Dendritic cell treated with granulocyte-macrophage colony-stimulating factor and Interleukin-4, amounts not matched to agents 40 ng/mL and 50 ng/mL, for 4 days (primary cell): ENCODE measurements around the gene STIM1.

Experiments
- H3K27ac Mint-ChIP-seq: one replicate; pipeline ENCODE4 v1.8.0; 2022; ENCODE audit warnings: mild to moderate bottlenecking, mixed read lengths
- H3K27me3 Mint-ChIP-seq: one replicate; pipeline ENCODE4 v1.8.0; 2022; ENCODE audit warnings: mild to moderate bottlenecking, mixed read lengths
- H3K36me3 Mint-ChIP-seq: one replicate; pipeline ENCODE4 v1.8.0; 2022; ENCODE audit warnings: low read depth, mixed read lengths
- H3K4me1 Mint-ChIP-seq: one replicate; pipeline ENCODE4 v1.8.0; 2022; ENCODE audit warnings: low read depth, mixed read lengths
- H3K4me3 Mint-ChIP-seq: one replicate; pipeline ENCODE4 v1.8.0; 2022; ENCODE audit warnings: mild to moderate bottlenecking, moderate library complexity, mixed read lengths
- H3K9me3 Mint-ChIP-seq: one replicate; pipeline ENCODE4 v1.8.0; 2022; ENCODE audit warnings: mixed read lengths
- intact Hi-C: fragments of 100-400 bp; cut with micrococcal nuclease; formaldehyde crosslinking; loops from one replicate; pipeline ENCODE4 v1.15.0; 2022

STIM1 gene

DNA sequence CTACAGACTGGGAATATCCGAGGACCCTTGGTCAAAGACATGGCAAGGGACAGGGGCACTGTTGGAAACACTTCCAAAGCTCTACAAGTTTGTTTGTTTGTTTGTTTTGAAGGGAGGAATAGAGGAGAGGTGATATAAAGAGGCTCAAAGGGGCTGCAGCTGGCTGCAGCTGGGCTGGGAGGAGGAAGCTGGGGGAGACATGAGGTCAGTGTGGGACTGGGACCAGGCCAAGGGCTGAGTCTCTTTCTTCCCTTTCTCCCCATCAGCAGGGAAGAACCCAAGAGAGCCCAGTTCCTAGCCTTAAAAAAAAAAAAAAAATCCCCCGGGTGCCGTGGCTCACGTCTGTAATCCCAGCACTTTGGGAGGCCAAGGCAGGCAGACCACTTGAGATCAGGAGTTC lies 19.7 kb upstream of the STIM1 start:
- peaks cover 95% of the 10 kb centered on the region for H3K36me3 Mint-ChIP-seq
- H3K4me1 Mint-ChIP-seq: peaks cover 93% of the 10 kb centered on the region
- no peaks in the 10 kb centered on the region for H3K9me3 Mint-ChIP-seq
- intact Hi-C loops: no loop called here
- H3K4me3 Mint-ChIP-seq: peak overlapping the region; percentile 66
- H3K27me3 Mint-ChIP-seq: no peaks in the 10 kb centered on the region
- H3K27ac Mint-ChIP-seq: peak overlapping the region; percentile 100

GRCh38 chr11:3836903-3837302 lies 18.6 kb upstream of the STIM1 start:
- peak overlapping the region; percentile 91 for H3K4me3 Mint-ChIP-seq
- peaks cover 82% of the 10 kb centered on the region for H3K4me1 Mint-ChIP-seq
- intact Hi-C loops: no loop called here
- H3K27ac Mint-ChIP-seq: peak overlapping the region; percentile 100
- H3K9me3 Mint-ChIP-seq: no peaks in the 10 kb centered on the region
- no peaks in the 10 kb centered on the region for H3K27me3 Mint-ChIP-seq
- peaks cover 84% of the 10 kb centered on the region for H3K36me3 Mint-ChIP-seq

- Mint-ChIP-seq H3K4me1 (peaks cover 73% of the 10 kb centered on the region), H3K27ac (peak overlapping the region; percentile 100), H3K4me3 (peak overlapping the region; percentile 91), H3K9me3 (no peaks in the 10 kb centered on the region), H3K27me3 (no peaks in the 10 kb centered on the region), H3K36me3 (peaks cover 75% of the 10 kb centered on the region)
- intact Hi-C loops: no loop called here
These were observed 17.7 kb upstream of the STIM1 start for GRCh38 chr11:3837793-3838192.

DNA sequence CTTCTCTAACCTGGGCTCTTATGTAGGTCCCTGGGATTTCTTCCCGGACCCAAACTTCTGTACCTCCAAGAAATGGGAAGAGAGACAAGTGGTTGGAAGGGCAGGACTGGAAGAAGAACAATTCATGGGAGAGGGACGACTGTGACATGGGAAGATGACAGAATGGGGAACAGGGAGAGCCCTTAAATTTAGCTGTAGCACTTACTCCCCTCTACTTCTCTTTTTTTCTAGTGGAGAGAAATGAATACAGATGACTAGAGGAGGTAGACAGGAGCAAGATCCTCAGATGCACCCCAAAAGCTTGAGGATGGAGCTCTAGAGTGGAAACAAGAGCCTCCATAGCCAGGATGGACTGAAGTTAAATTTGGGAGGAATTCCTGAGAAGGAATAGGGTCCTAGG lies 17.0 kb upstream of the STIM1 start:
- Mint-ChIP-seq H3K4me1 (peaks cover 66% of the 10 kb centered on the region), H3K9me3 (no peaks in the 10 kb centered on the region), H3K27ac (peak overlapping the region; percentile 100), H3K4me3 (peak overlapping the region; percentile 91), H3K27me3 (no peaks in the 10 kb centered on the region), H3K36me3 (peaks cover 68% of the 10 kb centered on the region)
- intact Hi-C loops: no loop called here

GRCh38 chr11:3840004-3840869 lies 15.2 kb upstream of the STIM1 start:
- no peaks in the 10 kb centered on the region for H3K27me3 Mint-ChIP-seq
- H3K27ac Mint-ChIP-seq: peak overlapping the region; percentile 100
- H3K4me1 Mint-ChIP-seq: peaks cover 55% of the 10 kb centered on the region
- H3K36me3 Mint-ChIP-seq: peaks cover 51% of the 10 kb centered on the region
- no peaks in the 10 kb centered on the region for H3K9me3 Mint-ChIP-seq
- intact Hi-C loops: loop anchor here (2.0 kb wide), 2 partner anchors 15 kb away; partner anchors contain the start of gene STIM1
- H3K4me3 Mint-ChIP-seq: peak overlapping the region; percentile 91

DNA sequence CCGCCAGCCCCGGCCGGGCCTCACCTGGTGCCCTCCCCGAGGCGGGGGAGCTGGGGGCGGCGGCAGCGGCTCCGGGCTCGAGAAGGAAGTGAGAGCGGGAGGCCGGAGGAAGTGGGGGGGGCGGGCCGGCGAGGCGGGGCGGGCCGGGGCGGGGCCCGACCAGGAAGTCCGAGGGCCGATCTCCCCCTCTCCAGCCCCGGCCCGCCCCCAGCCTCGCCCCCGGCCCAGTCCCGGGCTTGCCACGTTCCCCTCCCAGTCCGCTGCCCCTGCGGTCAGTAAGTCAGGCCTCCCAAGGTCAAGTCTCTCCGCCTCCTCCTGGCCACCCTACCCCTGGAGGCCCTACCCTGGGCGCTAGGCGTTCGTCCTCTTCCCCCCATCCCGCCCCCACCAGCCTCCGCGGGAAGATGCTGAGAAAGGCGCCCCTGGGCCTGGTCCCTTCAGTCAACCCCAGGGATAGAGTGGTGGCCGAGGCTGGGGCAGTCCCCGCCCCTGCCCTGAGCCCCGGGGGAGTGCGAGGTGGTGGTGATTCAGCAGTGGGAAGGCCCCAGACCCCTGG lies 14.5 kb upstream of the STIM1 start, which contains the start of gene RHOG:
RHOG (minus strand) TSS at position 90 of the 556 bp plus-strand sequence. CDS start 12,821 bp downstream, outside the sequence.
- Mint-ChIP-seq H3K27ac (peak within 1 kb of the TSS; percentile 100), H3K9me3 (no peaks in the 10 kb centered on the region), H3K27me3 (no peaks in the 10 kb centered on the region), H3K4me3 (peak within 1 kb of the TSS; percentile 91), H3K4me1 (peaks cover 52% of the 10 kb centered on the region), H3K36me3 (peaks cover 44% of the 10 kb centered on the region)
- intact Hi-C loops: loop anchor here (2.0 kb wide), 2 partner anchors 14 to 16 kb away; partner anchors contain the start of gene STIM1

- peaks cover 37% of the 10 kb centered on the region for H3K36me3 Mint-ChIP-seq
- intact Hi-C loops: loop anchor here (2.0 kb wide), 2 partner anchors 13 to 17 kb away; partner anchors contain the start of gene STIM1
- peak overlapping the region; percentile 91 for H3K4me3 Mint-ChIP-seq
- H3K9me3 Mint-ChIP-seq: no peaks in the 10 kb centered on the region
- H3K27me3 Mint-ChIP-seq: no peaks in the 10 kb centered on the region
- H3K4me1 Mint-ChIP-seq: peaks cover 48% of the 10 kb centered on the region
- peak overlapping the region; percentile 100 for H3K27ac Mint-ChIP-seq
These were observed 13.8 kb upstream of the STIM1 start for GRCh38 chr11:3841426-3842350.

GRCh38 chr11:3843326-3843725 lies 12.1 kb upstream of the STIM1 start:
- Mint-ChIP-seq H3K4me1 (peaks cover 31% of the 10 kb centered on the region), H3K4me3 (no peak overlapping the region)
- intact Hi-C loops: no loop called here

DNA sequence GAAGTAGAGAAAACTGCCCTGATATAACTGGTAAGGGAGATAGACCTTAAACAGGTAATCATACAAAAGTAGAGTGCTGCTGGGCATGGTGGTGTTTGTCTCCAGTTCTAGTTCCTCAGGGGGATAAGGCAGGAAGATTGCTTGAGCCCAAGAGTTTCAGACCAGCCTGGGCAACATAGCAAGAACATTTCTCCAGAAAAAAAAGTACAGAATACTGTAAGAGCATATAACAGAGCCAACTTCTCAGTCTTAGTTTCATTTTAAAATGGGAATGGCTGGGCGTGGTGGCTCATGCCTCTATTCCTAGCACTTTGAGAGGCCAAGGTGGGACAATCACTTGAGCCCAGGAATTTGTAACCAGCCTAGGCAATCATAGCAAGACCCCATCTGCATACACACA lies 10.2 kb upstream of the STIM1 start:
- no peaks in the 10 kb centered on the region for H3K9me3 Mint-ChIP-seq
- H3K36me3 Mint-ChIP-seq: peaks cover 5% of the 10 kb centered on the region
- intact Hi-C loops: no loop called here
- no peak overlapping the region for H3K4me3 Mint-ChIP-seq
- H3K27ac Mint-ChIP-seq: no peak overlapping the region
- H3K27me3 Mint-ChIP-seq: no peaks in the 10 kb centered on the region
- peaks cover 18% of the 10 kb centered on the region for H3K4me1 Mint-ChIP-seq

More at GRCh38 chr11:3843326-3843725, 12.1 kb upstream of the STIM1 start:
- Mint-ChIP-seq H3K36me3 (peaks cover 24% of the 10 kb centered on the region), H3K27me3 (no peaks in the 10 kb centered on the region), H3K27ac (no peak overlapping the region), H3K9me3 (no peaks in the 10 kb centered on the region)

DNA sequence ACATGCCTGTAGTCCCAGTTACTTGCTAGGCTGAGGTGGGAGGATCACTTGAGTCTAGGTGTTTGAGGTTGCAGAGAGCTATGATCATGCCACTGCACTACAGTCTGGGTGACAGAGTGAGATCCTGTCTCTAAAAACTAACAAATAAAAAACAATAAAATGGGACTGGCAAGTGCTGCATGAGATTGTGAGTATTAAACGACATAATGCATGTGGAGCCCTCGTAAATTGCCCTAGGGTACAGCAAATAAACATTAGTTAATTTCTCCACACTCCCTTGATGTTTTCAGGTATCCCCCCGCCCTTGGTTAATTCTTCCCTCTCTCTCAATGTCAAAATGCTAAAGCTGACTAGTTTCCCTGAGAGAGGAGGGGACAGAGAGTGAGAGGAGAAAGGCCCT lies 9.8 kb upstream of the STIM1 start:
- Mint-ChIP-seq H3K4me3 (no peak overlapping the region), H3K27ac (peak overlapping the region; percentile 71), H3K27me3 (no peaks in the 10 kb centered on the region), H3K4me1 (peaks cover 18% of the 10 kb centered on the region), H3K36me3 (peaks cover under 1% of the 10 kb centered on the region), H3K9me3 (no peaks in the 10 kb centered on the region)
- intact Hi-C loops: no loop called here

GRCh38 chr11:3849297-3849874 lies 6.1 kb upstream of the STIM1 start:
- no peaks in the 10 kb centered on the region for H3K9me3 Mint-ChIP-seq
- intact Hi-C loops: loop anchor here (1.0 kb wide), 1 partner anchor 223 kb away; no protein-coding TSS in a partner anchor
- no peak overlapping the region for H3K4me3 Mint-ChIP-seq
- H3K27ac Mint-ChIP-seq: no peak overlapping the region
- no peaks in the 10 kb centered on the region for H3K36me3 Mint-ChIP-seq
- no peaks in the 10 kb centered on the region for H3K27me3 Mint-ChIP-seq
- H3K4me1 Mint-ChIP-seq: peaks cover 30% of the 10 kb centered on the region

DNA sequence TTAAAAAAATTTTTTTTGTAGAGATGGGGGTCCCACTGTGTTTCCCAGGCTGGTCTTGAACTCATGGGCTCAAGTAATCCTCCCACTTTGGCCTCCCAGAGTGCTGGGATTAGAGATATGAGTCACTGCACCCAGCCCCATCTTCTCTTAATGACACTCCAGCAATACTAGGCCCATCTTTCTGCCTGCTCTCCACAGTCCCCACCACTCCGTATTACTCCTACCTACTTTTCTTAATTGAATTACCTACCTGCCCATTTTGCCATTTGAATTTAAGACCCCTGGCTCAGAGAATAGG lies 2.0 kb upstream of the STIM1 start:
- intact Hi-C loops: loop anchor here (10.0 kb wide), 1 partner anchor 101 kb away; no protein-coding TSS in a partner anchor
- Mint-ChIP-seq H3K4me1 (peaks cover 49% of the 10 kb centered on the region), H3K4me3 (no peak overlapping the region), H3K9me3 (no peaks in the 10 kb centered on the region), H3K27me3 (no peaks in the 10 kb centered on the region), H3K36me3 (peaks cover 10% of the 10 kb centered on the region), H3K27ac (peak overlapping the region; percentile 99)

GRCh38 chr11:3853899-3854659 lies 1.4 kb upstream of the STIM1 start:
- H3K27me3 Mint-ChIP-seq: no peaks in the 10 kb centered on the region
- H3K9me3 Mint-ChIP-seq: no peaks in the 10 kb centered on the region
- intact Hi-C loops: loop anchor here (1.0 to 10.0 kb wide), 3 partner anchors 13 to 218 kb away; partner anchors contain the start of gene RHOG
- H3K36me3 Mint-ChIP-seq: peaks cover 10% of the 10 kb centered on the region
- H3K4me1 Mint-ChIP-seq: peaks cover 53% of the 10 kb centered on the region
- peak overlapping the region; percentile 100 for H3K4me3 Mint-ChIP-seq
- peak overlapping the region; percentile 99 for H3K27ac Mint-ChIP-seq
